GM21515 (cell line): Measurements from ENCODE around the gene FRMD4B.
"Not testable (repeated sequence)": the region's sequence is repeated elsewhere in the genome, so short reads cannot be mapped to it uniquely, and the experiment has no call there.

ENCODE experiments used
- ATAC-seq: cut with Tn5 transposase; IDR thresholded peaks from one replicate; pipeline ENCODE4 v1.9.1; 2021; ENCODE audit not compliant: unreplicated experiment

FRMD4B gene

DNA sequence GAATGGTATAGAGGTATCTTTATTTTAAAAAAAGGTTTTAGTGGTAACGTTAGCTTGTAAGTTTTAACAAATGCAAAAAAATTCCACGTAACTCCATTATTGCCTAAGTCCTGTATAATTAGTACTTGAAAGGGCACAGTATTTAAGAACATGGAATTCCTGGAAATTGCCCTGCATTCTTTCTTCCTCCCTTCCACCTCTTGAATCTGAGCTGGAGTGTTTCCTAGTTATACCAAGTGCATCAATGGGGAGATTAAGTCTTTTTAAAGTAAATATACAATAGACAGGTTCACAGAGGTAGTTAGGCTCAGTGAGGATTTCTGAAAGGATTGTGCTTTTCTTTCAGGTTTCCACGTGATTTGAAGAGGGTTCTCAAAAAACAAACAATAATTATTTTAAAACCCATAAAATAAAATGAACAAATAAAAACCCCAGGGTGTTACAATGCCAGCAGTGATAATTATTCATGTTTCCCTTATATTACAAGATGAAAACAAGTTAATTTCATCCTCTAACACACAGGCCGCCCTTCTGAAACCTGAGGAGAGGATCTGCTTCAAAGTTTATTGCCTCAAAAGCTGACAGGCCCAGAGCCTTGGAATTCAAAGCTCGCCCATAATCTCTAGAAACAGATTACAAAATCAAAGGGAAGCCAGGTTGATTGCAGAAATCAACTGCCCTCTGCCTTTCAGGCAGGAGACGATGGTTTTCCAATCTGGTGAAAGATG is 134.6 kb downstream of the FRMD4B start:
- ATAC-seq = no peak

GRCh38 chr3:69250014-69250413 is 135.9 kb downstream of the FRMD4B start:
- ATAC-seq = no peak

- no peak for ATAC-seq
Observed at GRCh38 chr3:69249001-69249400, 136.9 kb downstream of the FRMD4B start.

- no peak for ATAC-seq
Observed at GRCh38 chr3:69248436-69248835, 137.5 kb downstream of the FRMD4B start.

- no peak for ATAC-seq
Observed at GRCh38 chr3:69246612-69247011, 139.3 kb downstream of the FRMD4B start.

GRCh38 chr3:69244039-69244438 is 141.8 kb downstream of the FRMD4B start:
- ATAC-seq = no peak

GRCh38 chr3:69241769-69242168 is 144.1 kb downstream of the FRMD4B start:
- ATAC-seq = no peak

DNA sequence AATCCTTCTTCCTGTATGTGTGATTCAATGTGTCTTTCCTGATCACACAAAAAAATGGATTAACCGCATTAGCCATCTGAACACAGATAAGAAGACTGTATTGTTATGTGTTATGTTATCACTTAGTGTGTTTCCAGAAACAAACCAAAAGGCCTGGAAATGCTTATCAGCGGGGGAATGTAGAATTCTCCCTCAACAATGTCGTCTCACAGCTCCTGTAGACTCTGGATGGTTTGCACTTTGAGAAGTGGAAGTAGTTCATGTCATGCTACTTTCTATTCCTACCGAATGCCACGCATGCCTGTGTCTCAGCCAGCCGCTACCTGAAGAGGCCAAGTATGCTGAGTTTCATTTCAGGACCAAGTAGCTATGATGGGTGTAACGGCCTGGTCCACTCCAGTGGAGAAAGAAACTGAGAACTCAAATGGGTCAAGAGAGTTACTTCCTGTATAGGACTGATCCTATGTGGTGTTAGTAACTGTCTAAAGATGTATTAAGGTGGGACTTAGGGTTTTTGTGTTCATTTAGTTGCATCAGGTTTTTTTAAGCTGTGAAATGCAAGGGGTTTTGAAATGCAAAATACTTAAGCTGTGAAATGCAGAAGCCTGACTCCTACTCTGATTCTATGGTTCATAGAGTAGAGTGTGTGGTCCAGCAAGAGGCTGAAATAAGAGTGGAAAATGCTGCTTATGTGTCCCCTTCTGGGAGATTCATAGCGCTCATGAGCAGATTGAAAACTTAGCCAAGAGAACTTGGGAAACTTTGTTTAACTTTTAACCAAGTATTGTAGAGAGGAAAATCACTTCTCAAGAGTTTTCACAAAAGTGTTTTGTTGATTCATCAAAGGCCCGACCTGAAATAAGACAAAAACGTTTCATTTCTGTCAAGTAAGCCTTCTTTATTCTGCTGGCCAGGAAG is 145.0 kb downstream of the FRMD4B start:
- ATAC-seq = peak; percentile 67

- ATAC-seq = no peak
Observed at GRCh38 chr3:69239063-69239462, 146.8 kb downstream of the FRMD4B start.

- no peak for ATAC-seq
Observed at GRCh38 chr3:69236812-69237707, 148.8 kb downstream of the FRMD4B start.

DNA sequence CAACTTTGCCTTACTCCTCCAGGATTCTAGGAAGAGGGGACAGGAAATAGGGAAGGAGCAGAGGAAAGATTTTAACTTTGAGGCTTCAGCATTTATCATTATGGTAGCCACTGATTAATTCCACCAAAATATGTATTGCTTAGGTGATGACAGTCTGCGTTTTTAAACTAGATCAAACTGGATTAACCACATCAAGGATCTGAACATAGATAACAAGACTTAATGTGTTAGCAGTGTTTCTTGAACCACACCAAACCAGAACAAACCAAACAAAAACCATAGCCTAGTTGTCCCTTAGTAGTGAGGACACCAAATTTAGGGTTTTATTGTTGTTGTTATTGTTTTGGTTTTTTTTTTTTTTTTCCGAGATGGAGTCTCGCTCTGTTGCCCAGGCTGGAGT is 150.0 kb downstream of the FRMD4B start:
- ATAC-seq = no peak

- ATAC-seq = not testable (repeated sequence)
Observed at GRCh38 chr3:69235227-69235626, 150.7 kb downstream of the FRMD4B start.

- ATAC-seq = no peak
Observed at GRCh38 chr3:69232482-69232881, 153.4 kb downstream of the FRMD4B start.

GRCh38 chr3:69231929-69232440 is 153.9 kb downstream of the FRMD4B start:
- ATAC-seq = no peak

GRCh38 chr3:69226071-69226470 is 159.8 kb downstream of the FRMD4B start:
- no peak for ATAC-seq

DNA sequence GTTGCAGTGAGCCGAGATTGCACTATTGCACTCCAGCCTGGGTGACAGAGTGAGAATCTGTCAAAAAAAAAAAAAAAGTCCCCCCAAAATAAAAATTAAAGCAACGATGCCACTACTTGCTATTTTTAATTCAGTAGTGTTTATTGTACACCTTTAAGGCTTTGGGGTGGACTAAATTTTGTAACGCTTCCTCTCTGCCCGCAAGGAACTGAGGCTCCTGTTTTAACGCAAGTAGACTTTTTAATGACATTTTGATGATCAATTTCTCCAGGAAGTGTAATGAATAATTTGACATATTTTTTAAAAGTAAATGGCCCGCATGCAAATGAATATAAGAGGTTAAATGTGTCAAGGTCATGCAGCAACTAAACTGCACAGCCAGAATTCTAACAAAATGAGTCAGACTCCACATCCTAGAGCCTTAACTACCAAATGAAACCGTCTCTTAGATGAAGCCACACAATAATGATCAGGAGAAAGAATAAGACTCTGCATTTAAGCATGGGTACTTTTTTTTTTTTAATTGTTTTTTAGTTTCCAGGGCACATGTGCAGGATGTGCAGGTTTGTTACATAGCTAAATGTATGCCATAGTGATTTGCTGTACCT is 166.7 kb downstream of the FRMD4B start:
- ATAC-seq = no peak

DNA sequence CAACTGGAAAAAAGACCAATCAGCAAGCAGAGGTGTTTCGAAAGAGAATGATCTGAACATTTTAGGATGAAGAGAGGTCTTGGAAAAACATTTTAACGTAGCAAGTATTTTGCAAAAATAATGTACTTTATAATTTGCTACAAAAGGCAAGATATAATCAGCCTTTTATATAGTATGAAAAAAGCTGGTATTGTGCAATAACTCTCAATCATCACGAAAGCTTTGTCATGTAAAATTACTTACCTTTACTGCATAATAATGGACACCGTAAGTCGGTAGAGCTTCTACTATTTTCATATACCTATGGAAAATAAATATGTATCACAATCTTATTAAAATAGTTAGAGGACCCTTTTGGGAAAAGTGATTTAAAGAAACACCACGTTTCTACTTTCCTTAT is 167.8 kb downstream of the FRMD4B start:
- ATAC-seq = no peak

- ATAC-seq = no peak
Observed at GRCh38 chr3:69216981-69217380, 168.9 kb downstream of the FRMD4B start.

- ATAC-seq = no peak
Observed at GRCh38 chr3:69214241-69214640, 171.6 kb downstream of the FRMD4B start.

DNA sequence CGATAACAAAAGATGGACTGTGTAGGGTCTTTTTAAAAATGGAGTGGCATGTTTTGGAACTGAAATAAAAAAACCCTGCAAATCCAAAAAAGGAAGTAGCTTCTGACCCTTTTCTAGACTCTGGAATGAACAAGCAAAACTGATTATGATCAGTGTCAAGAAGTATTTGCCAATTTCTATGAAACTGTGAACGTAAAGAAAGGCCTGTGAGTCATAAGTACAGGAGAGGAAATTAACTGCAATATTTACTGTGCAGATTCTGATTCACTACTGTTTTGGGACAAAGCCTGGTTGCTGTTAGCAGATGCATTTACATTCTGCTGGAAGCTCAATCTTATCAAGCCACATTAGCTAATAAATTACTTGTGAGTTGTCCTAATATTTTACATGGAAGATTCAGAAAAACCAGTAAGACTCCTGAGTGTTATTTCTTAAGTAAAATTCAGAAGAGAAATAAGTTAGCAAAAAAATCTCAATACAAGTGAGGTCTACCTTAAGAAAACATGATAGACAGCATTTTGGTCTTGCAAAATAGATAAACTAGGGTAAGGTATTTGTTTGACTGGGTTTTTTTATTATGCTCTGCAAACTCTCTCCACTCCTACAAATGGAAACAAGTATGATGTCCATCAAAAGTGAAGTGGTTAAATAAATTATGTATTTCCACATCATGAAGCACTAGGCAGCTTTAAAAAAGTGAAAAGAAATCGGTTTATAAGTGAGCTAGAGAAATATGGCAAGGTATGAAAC is 173.3 kb downstream of the FRMD4B start:
- peak; percentile 74 for ATAC-seq
